H1 (cell line): ENCODE measurements around the gene C20orf173. TPM values are rescaled to one million over a fixed set of nuclear protein-coding genes. Genes with fewer than 3 reads are reported as not detected.

ENCODE experiments used
- CEBPB ChIP-seq: IDR thresholded peaks from 2 replicates; pipeline ENCODE4 v1.6.1; 2012; ENCODE audit warnings: low read depth, low read length
- GABPA ChIP-seq: IDR thresholded peaks from 2 replicates; pipeline ENCODE4 v1.6.1; 2011; ENCODE audit warnings: mild to moderate bottlenecking, low read length, moderate library complexity, borderline replicate concordance; ENCODE audit not compliant: insufficient read depth
- RXRA ChIP-seq: IDR thresholded peaks from 2 replicates; pipeline ENCODE4 v1.6.1; 2011; ENCODE audit warnings: low read depth, mild to moderate bottlenecking, low read length, moderate library complexity; ENCODE audit not compliant: insufficient read depth
- SAP30 ChIP-seq: fragments of 300-600 bp; sonication (generic); IDR thresholded peaks from 2 replicates; pipeline ENCODE4 v1.7.1; 2012; ENCODE audit warnings: low read length, moderate library complexity, mild to moderate bottlenecking, inconsistent platforms; ENCODE audit not compliant: insufficient read depth, insufficient replicate concordance
- SIRT6 ChIP-seq: IDR thresholded peaks from one replicate; pipeline ENCODE4 v1.7.1; 2012; ENCODE audit warnings: low read length, inconsistent platforms
- polyA plus RNA-seq, 7 experiments: library from polyadenylated mRNA; depleted of rRNA in 3 of 7; stranded (reverse) in 5 of 7; unstranded in 2 of 7; fragments of >200 nt in 5 of 7; fragments of 200-250 nt in 2 of 7; gene quantifications; 1 replicate in 5 of 7; 2 replicates in 1 of 7; 4 replicates in 1 of 7; pipeline versions ENCODE4 v1.2.1 to v1.2.3, GENCODE V29; 2011 to 2013; ENCODE audit warnings: missing spikeins in 2 of 7, mixed read lengths in 2 of 7
- total RNA-seq: library from RNA; stranded (reverse); fragmentation: NEBNext Ultra II Directional; extraction: Animal tissue kit (Norgen Biotek cat#: 25700); gene quantifications from 2 replicates; pipeline ENCODE4 v1.2.1, GENCODE V29; 2021

C20orf173 gene
- total and polyA plus RNA-seq, 2 of the 8 experiments (the other 6 are each of a cell fraction or from before 2014, with no cell fraction given), result not detected

DNA sequence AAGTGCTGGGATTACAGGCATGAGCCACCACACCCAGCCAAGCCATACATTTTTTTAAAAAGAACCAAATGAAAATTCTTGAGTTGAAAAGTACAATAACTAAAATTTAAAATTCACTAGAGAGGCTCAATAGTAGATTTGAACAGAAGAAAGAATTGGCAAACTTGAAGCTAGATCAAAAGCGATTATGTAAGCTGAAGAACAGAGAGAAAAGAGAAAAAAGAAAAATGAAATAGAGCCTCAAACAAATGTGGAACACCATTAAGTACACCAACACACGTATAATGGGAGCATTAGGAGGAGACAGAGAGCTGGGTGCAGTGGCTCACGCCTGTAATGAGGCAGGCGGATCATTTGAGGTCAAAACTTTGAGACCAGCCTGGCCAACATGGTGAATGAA is 43.4 kb upstream of the C20orf173 start (continued):
- TF ChIP-seq SIRT6 (no peak), RXRA (no peak), GABPA (no peak), SAP30 (no peak), CEBPB (no peak)
